Osteoblast (primary cell): ENCODE measurements around the gene TMPRSS7. TPM values are rescaled to one million over a fixed set of nuclear protein-coding genes. Genes with fewer than 3 reads are reported as not detected.
A peak's percentile ranks its signal among the peaks of the same experiment; 100 is the strongest.

ENCODE experiments used
- DNase-seq: peaks from one replicate; pipeline ENCODE4 v3.0.0; 2011; ENCODE audit warnings: low spot score, mixed read lengths; ENCODE audit not compliant: insufficient read length; ENCODE audit errors: missing footprints
- H2AFZ ChIP-seq: 2 replicates; pipeline ENCODE4 v1.6.0; 2011; ENCODE audit warnings: mild to moderate bottlenecking, low read length
- H3K27ac ChIP-seq: 2 replicates; pipeline ENCODE4 v1.5.1; 2011; ENCODE audit warnings: mild to moderate bottlenecking, low read depth, low read length, moderate library complexity
- H3K27me3 ChIP-seq: 2 replicates; pipeline ENCODE4 v1.6.0; 2012; ENCODE audit warnings: mild to moderate bottlenecking, control low read depth, inconsistent platforms, low read length, moderate library complexity; ENCODE audit not compliant: insufficient read depth
- H3K36me3 ChIP-seq: 2 replicates; pipeline ENCODE4 v1.5.1; 2011; ENCODE audit warnings: mild to moderate bottlenecking, low read length, control low read depth, moderate library complexity; ENCODE audit not compliant: insufficient read depth
- H3K4me1 ChIP-seq: 2 replicates; pipeline ENCODE4 v1.5.1; 2011; ENCODE audit warnings: mild to moderate bottlenecking, low read length, control low read depth, moderate library complexity; ENCODE audit not compliant: insufficient read depth
- H3K4me2 ChIP-seq: 2 replicates; pipeline ENCODE4 v1.6.0; 2011; ENCODE audit warnings: mild to moderate bottlenecking, low read length; ENCODE audit not compliant: insufficient read depth
- H3K4me3 ChIP-seq: fragments of 200-600 bp; sonication (generic); 3 replicates; pipeline ENCODE4 v1.5.1; 2012; ENCODE audit warnings: mild to moderate bottlenecking, low read length, inconsistent platforms; ENCODE audit not compliant: insufficient read depth
- H3K79me2 ChIP-seq: 2 replicates; pipeline ENCODE4 v1.6.0; 2012; ENCODE audit warnings: mild to moderate bottlenecking, low read length, control low read depth, inconsistent platforms; ENCODE audit not compliant: insufficient read depth
- H3K9me3 ChIP-seq: 2 replicates; pipeline ENCODE4 v1.5.1; 2011; ENCODE audit warnings: low read depth, low read length, control low read depth
- H4K20me1 ChIP-seq: 2 replicates; pipeline ENCODE4 v1.6.0; 2012; ENCODE audit warnings: mild to moderate bottlenecking, low read length, control low read depth; ENCODE audit not compliant: insufficient read depth
- CTCF ChIP-seq: IDR thresholded peaks from 2 replicates; pipeline ENCODE4 v1.5.1; 2011; ENCODE audit warnings: mild to moderate bottlenecking, low read depth, low read length, moderate library complexity; ENCODE audit errors: extremely low read depth
- total RNA-seq: library from RNA; depleted of rRNA; stranded (reverse); fragments of >200 nt; gene quantifications from 2 replicates; pipeline ENCODE4 v1.2.3, GENCODE V29; 2012

Gene TMPRSS7
- total RNA-seq, 1 donor = not detected

- H2AFZ ChIP-seq = no peak overlapping the region
- no peak overlapping the region for H3K27ac ChIP-seq
- peaks cover 26% of the 10 kb centered on the region for H3K4me1 ChIP-seq
- TF ChIP-seq CTCF = no peak
- no peaks in the 10 kb centered on the region for H3K36me3 ChIP-seq
- no peaks in the 10 kb centered on the region for H3K27me3 ChIP-seq
- DNase-seq = no peak
- peaks cover 6% of the 10 kb centered on the region for H3K79me2 ChIP-seq
- H4K20me1 ChIP-seq = peaks cover under 1% of the 10 kb centered on the region
- no peak overlapping the region for H3K4me2 ChIP-seq
- no peaks in the 10 kb centered on the region for H3K9me3 ChIP-seq
- H3K4me3 ChIP-seq = no peak overlapping the region
These were observed 61.6 kb downstream of the TMPRSS7 start for GRCh38 chr3:112096176-112096575.

- peak overlapping the region; percentile 35 for H3K27ac ChIP-seq
- H4K20me1 ChIP-seq = peaks cover 7% of the 10 kb centered on the region
- no peaks in the 10 kb centered on the region for H3K36me3 ChIP-seq
- no peak for TF ChIP-seq CTCF
- no peak overlapping the region for H2AFZ ChIP-seq
- H3K4me2 ChIP-seq = peak overlapping the region; percentile 57
- H3K4me1 ChIP-seq = peaks cover 34% of the 10 kb centered on the region
- no peaks in the 10 kb centered on the region for H3K27me3 ChIP-seq
- DNase-seq = peak; percentile 77
- H3K4me3 ChIP-seq = no peak overlapping the region
- no peaks in the 10 kb centered on the region for H3K9me3 ChIP-seq
- H3K79me2 ChIP-seq = peaks cover 2% of the 10 kb centered on the region
These were observed 62.8 kb downstream of the TMPRSS7 start for GRCh38 chr3:112097378-112097777.

- H3K27ac ChIP-seq = peak overlapping the region; percentile 30
- no peak for TF ChIP-seq CTCF
- no peak for DNase-seq
These were observed 67.4 kb downstream of the TMPRSS7 start for GRCh38 chr3:112101916-112102315.

GRCh38 chr3:112104774-112105173, 70.2 kb downstream of the TMPRSS7 start:
- Histone ChIP-seq H4K20me1 (peaks cover 9% of the 10 kb centered on the region), H3K36me3 (no peaks in the 10 kb centered on the region), H3K4me3 (no peak overlapping the region), H3K4me2 (no peak overlapping the region), H3K9me3 (no peaks in the 10 kb centered on the region), H2AFZ (no peak overlapping the region), H3K79me2 (peaks cover under 1% of the 10 kb centered on the region), H3K4me1 (peaks cover 11% of the 10 kb centered on the region), H3K27me3 (no peaks in the 10 kb centered on the region), H3K27ac (no peak overlapping the region)
- DNase-seq = no peak
- TF ChIP-seq CTCF = no peak

More at GRCh38 chr3:112101916-112102315, 67.4 kb downstream of the TMPRSS7 start:
- Histone ChIP-seq H3K4me1 (peaks cover 22% of the 10 kb centered on the region), H4K20me1 (peaks cover 9% of the 10 kb centered on the region), H3K27me3 (no peaks in the 10 kb centered on the region), H3K4me3 (no peak overlapping the region), H3K9me3 (no peaks in the 10 kb centered on the region), H2AFZ (no peak overlapping the region), H3K4me2 (peak overlapping the region; percentile 31), H3K79me2 (peaks cover 2% of the 10 kb centered on the region), H3K36me3 (no peaks in the 10 kb centered on the region)
